ENCODE results near the gene HS3ST3B1.

Gene HS3ST3B1

GRCh38 chr17:14304222-14304772 is 3.4 kb downstream of the HS3ST3B1 start:
- TF ChIP-seq RAD21 (IDR thresholded peaks at IDR 0.05; ENCODE audit: low read depth) (no peak), ZBTB7A (IDR thresholded peaks at IDR 0.05; ENCODE audit: low read depth) (no peak), EGR1 (IDR thresholded peaks at IDR 0.05) (no peak), REST (IDR thresholded peaks at IDR 0.05; ENCODE audit: low read depth) (no peak), TEAD4 (IDR thresholded peaks at IDR 0.05) (no peak), CEBPB (IDR thresholded peaks at IDR 0.05) (no peak), TAF1 (IDR thresholded peaks at IDR 0.05; ENCODE audit: low read depth) (no peak), FOXM1 (IDR thresholded peaks at IDR 0.05; ENCODE audit: borderline replicate concordance, low read depth) (no peak), NFIC (IDR thresholded peaks at IDR 0.05) (no peak), USF1 (IDR thresholded peaks at IDR 0.05) (no peak), CREB1 (IDR thresholded peaks at IDR 0.05; ENCODE audit: low read depth) (no peak), MAX (IDR thresholded peaks at IDR 0.05) (no peak), TCF12 (IDR thresholded peaks at IDR 0.05; ENCODE audit: low read depth) (no peak), YY1 (IDR thresholded peaks at IDR 0.05; ENCODE audit: low read depth) (no peak)

GRCh38 chr17:14304773-14305517 is 4.1 kb downstream of the HS3ST3B1 start:
- TF ChIP-seq RAD21 (IDR thresholded peaks at IDR 0.05; ENCODE audit: low read depth) (no peak), EGR1 (IDR thresholded peaks at IDR 0.05) (no peak), USF1 (IDR thresholded peaks at IDR 0.05) (no peak), EP300 (IDR thresholded peaks at IDR 0.05; ENCODE audit: borderline replicate concordance) (no peak), REST (IDR thresholded peaks at IDR 0.05; ENCODE audit: low read depth) (no peak), CEBPB (IDR thresholded peaks at IDR 0.05) (no peak), TEAD4 (IDR thresholded peaks at IDR 0.05) (no peak), MAX (IDR thresholded peaks at IDR 0.05) (no peak), FOXM1 (IDR thresholded peaks at IDR 0.05; ENCODE audit: borderline replicate concordance, low read depth) (no peak), NFIC (IDR thresholded peaks at IDR 0.05) (no peak), YY1 (IDR thresholded peaks at IDR 0.05; ENCODE audit: low read depth) (no peak), CREB1 (IDR thresholded peaks at IDR 0.05; ENCODE audit: low read depth) (no peak), TAF1 (IDR thresholded peaks at IDR 0.05; ENCODE audit: low read depth) (no peak)

- TF ChIP-seq FOXM1 (IDR thresholded peaks at IDR 0.05; ENCODE audit: borderline replicate concordance, low read depth) (no peak), EP300 (IDR thresholded peaks at IDR 0.05; ENCODE audit: borderline replicate concordance) (no peak), CREB1 (IDR thresholded peaks at IDR 0.05; ENCODE audit: low read depth) (no peak), REST (IDR thresholded peaks at IDR 0.05; ENCODE audit: low read depth) (no peak), USF1 (IDR thresholded peaks at IDR 0.05) (no peak), MAX (IDR thresholded peaks at IDR 0.05) (no peak), NFIC (IDR thresholded peaks at IDR 0.05) (no peak), TAF1 (IDR thresholded peaks at IDR 0.05; ENCODE audit: low read depth) (no peak), CEBPB (IDR thresholded peaks at IDR 0.05) (no peak), EGR1 (IDR thresholded peaks at IDR 0.05) (no peak), YY1 (IDR thresholded peaks at IDR 0.05; ENCODE audit: low read depth) (no peak), TCF12 (IDR thresholded peaks at IDR 0.05; ENCODE audit: low read depth) (no peak), TEAD4 (IDR thresholded peaks at IDR 0.05) (no peak), RAD21 (IDR thresholded peaks at IDR 0.05; ENCODE audit: low read depth) (no peak), ZBTB7A (IDR thresholded peaks at IDR 0.05; ENCODE audit: low read depth) (no peak)
Observed at GRCh38 chr17:14305785-14306496, 5.1 kb downstream of the HS3ST3B1 start.

Measured in Ishikawa (cell line).